Embryonic facial prominence (tissue), 1 donor: ENCODE results near the gene NSG1.
"Not testable (repeated sequence)": the region's sequence is repeated elsewhere in the genome, so short reads cannot be mapped to it uniquely, and the experiment has no call there.

ENCODE experiments used
- DNase-seq: peaks from one replicate; pipeline ENCODE4 v3.0.0-alpha.2; 2016; ENCODE audit errors: extremely low spot score

The NSG1 gene

GRCh38 chr4:4386736-4387392 is at the start of gene NSG1:
TSS of gene NSG1 (plus strand) at chr4:4387102. CDS start at chr4:4387630, 528 bp downstream.
- peak; percentile 20 for DNase-seq

GRCh38 chr4:4338210-4339001 is 48.5 kb upstream of the NSG1 start:
- DNase-seq: no peak

- no peak for DNase-seq
Observed at GRCh38 chr4:4339504-4340085, 47.3 kb upstream of the NSG1 start.

GRCh38 chr4:4341861-4342650 is 44.8 kb upstream of the NSG1 start:
- DNase-seq: no peak

- DNase-seq: no peak
Observed at GRCh38 chr4:4343038-4343437, 43.9 kb upstream of the NSG1 start.

GRCh38 chr4:4344915-4345527 is 41.9 kb upstream of the NSG1 start:
- DNase-seq: no peak

- no peak for DNase-seq
Observed at GRCh38 chr4:4347585-4347984, 39.3 kb upstream of the NSG1 start.

- not testable (repeated sequence) for DNase-seq
Observed at GRCh38 chr4:4348585-4348984, 38.3 kb upstream of the NSG1 start.

GRCh38 chr4:4349867-4350266 is 37.0 kb upstream of the NSG1 start:
- no peak for DNase-seq

GRCh38 chr4:4350909-4351308 is 36.0 kb upstream of the NSG1 start:
- no peak for DNase-seq

GRCh38 chr4:4355302-4355701 is 31.6 kb upstream of the NSG1 start:
- no peak for DNase-seq

- no peak for DNase-seq
Observed at GRCh38 chr4:4356106-4357041, 30.5 kb upstream of the NSG1 start.

GRCh38 chr4:4358093-4358854 is 28.6 kb upstream of the NSG1 start:
- DNase-seq: no peak

- DNase-seq: no peak
Observed at GRCh38 chr4:4361883-4362282, 25.0 kb upstream of the NSG1 start.

- DNase-seq: no peak
Observed at GRCh38 chr4:4362991-4363697, 23.8 kb upstream of the NSG1 start.

GRCh38 chr4:4364061-4364460 is 22.8 kb upstream of the NSG1 start:
- DNase-seq: no peak

- no peak for DNase-seq
Observed at GRCh38 chr4:4364486-4365208, 22.3 kb upstream of the NSG1 start.

GRCh38 chr4:4368809-4369580 is 17.9 kb upstream of the NSG1 start:
- no peak for DNase-seq
